Measurements from ENCODE around the gene NANP. TPM values are rescaled to one million over a fixed set of nuclear protein-coding genes. Genes with fewer than 3 reads are reported as not detected.

Gene NANP
- total and polyA plus RNA-seq, 9 of the 15 experiments (the other 6 are each of a cell fraction or from before 2014, with no cell fraction given) = 5.4 to 8.4 (median 6.9) TPM

GRCh38 chr20:25608774-25609173, 15.0 kb downstream of the NANP start:
- H3K27me3 ChIP-seq (ENCODE audit: control insufficient read depth in 2 of 2, insufficient read depth in 2 of 2, low read length in 2 of 2) = no peaks in the 10 kb centered on the region
- H3K36me3 ChIP-seq (ENCODE audit: control insufficient read depth, insufficient read depth, low read length) = peaks cover 6% of the 10 kb centered on the region; the same call in 1 of the 3 replicates
- POLR2A ChIA-PET = no interaction called here

More at GRCh38 chr20:25608774-25609173, 15.0 kb downstream of the NANP start:
- peaks cover 2 to 3% of the 10 kb centered on the region in 2 experiments; a peak in 1 of 5 replicates for H3K4me1 ChIP-seq (replicated peaks in 1 of 2; ENCODE audit: control insufficient read depth in 2 of 2, insufficient read depth in 2 of 2, low read length in 2 of 2)
- no peak overlapping the region for H3K9ac ChIP-seq (ENCODE audit: insufficient read depth in 1 of 2, low read depth in 2 of 2, low read length in 2 of 2)
- no peak overlapping the region for H3K27ac ChIP-seq (ENCODE audit: extremely low read depth, low read depth, low read length)
- in situ Hi-C loops (cut with MboI) = no loop called here
- no TSS peak for BruUV-seq (replicated peaks)
- no peak overlapping the region for H3K4me3 ChIP-seq
- CTCF ChIA-PET (ENCODE audit: low intra/inter-chr PET ratio) = no interaction called here
- H3K9me3 ChIP-seq (replicated peaks; ENCODE audit: control insufficient read depth, insufficient read depth, low read depth, low read length) = no peaks in the 10 kb centered on the region
- FAIRE-seq = no peak
- ATAC-seq = no peak
- no peaks in the 10 kb centered on the region for H3K79me2 ChIP-seq (ENCODE audit: control insufficient read depth, insufficient read depth, low read length)
- no peak for DNase-seq (ENCODE audit: extremely low read depth in 1 of 4, low spot score in 3 of 4)
- intact Hi-C loops (cut with micrococcal nuclease) = no loop called here
- WGBS (ENCODE audit: insufficient coverage, low coverage, missing lambda C conversion rate) = 39% methylated on average over 3 of the region's 3 CpGs
- TF ChIP-seq HES1 (IDR thresholded peaks at IDR 0.05; ENCODE audit: low read depth) = no peak
- no peak for TF ChIP-seq PATZ1 (CRISPR knock-in tag; IDR thresholded peaks at IDR 0.05; ENCODE audit: borderline replicate concordance)
- no peaks in the 10 kb centered on the region; the same call in 1 of the 2 replicates for H4K20me1 ChIP-seq (replicated peaks; ENCODE audit: control insufficient read depth, insufficient read depth, low read length)
- H3K9me1 ChIP-seq (ENCODE audit: control insufficient read depth, insufficient read depth, low read length) = no peaks in the 10 kb centered on the region
- no peak overlapping the region for H2AFZ ChIP-seq (ENCODE audit: low read depth, low read length)
- no peak overlapping the region for H3K4me2 ChIP-seq (ENCODE audit: insufficient read depth, low read length)
